H1 (cell line): ENCODE measurements around the gene AIG1.

ENCODE experiments used
- BRCA1 ChIP-seq: IDR thresholded peaks from 2 replicates; pipeline ENCODE4 v1.6.1; 2012; ENCODE audit warnings: low read depth, low read length, improper control_type of control experiment
- CEBPB ChIP-seq: IDR thresholded peaks from 2 replicates; pipeline ENCODE4 v1.6.1; 2012; ENCODE audit warnings: low read depth, low read length
- CTCF ChIP-seq, 3 experiments: IDR thresholded peaks; 1 replicate in 2 of 3; 2 replicates in 1 of 3; pipeline versions ENCODE4 v1.5.1 to v1.6.1; 2011; ENCODE audit warnings: low read length in 3 of 3, mild to moderate bottlenecking in 3 of 3, inconsistent platforms in 2 of 3, low read depth in 1 of 3, moderate library complexity in 1 of 3; ENCODE audit not compliant: insufficient read depth in 1 of 3; ENCODE audit errors: control extremely low read depth in 1 of 3
- EP300 ChIP-seq, 2 experiments: IDR thresholded peaks; 1 replicate in 1 of 2; 2 replicates in 1 of 2; pipeline ENCODE4 v1.6.1; 2011 to 2012; ENCODE audit warnings: low read depth in 2 of 2, low read length in 2 of 2, mild to moderate bottlenecking in 2 of 2, borderline replicate concordance in 1 of 2, inconsistent platforms in 1 of 2, moderate library complexity in 1 of 2
- JUN ChIP-seq: IDR thresholded peaks from 2 replicates; pipeline ENCODE4 v1.6.1; 2011; ENCODE audit warnings: low read depth, mild to moderate bottlenecking, improper control_type of control experiment, low read length
- MAFK ChIP-seq: IDR thresholded peaks from 2 replicates; pipeline ENCODE4 v1.6.1; 2012; ENCODE audit warnings: low read depth, mild to moderate bottlenecking, improper control_type of control experiment, low read length
- POLR2A ChIP-seq, 2 experiments: IDR thresholded peaks; 1 replicate in 1 of 2; 2 replicates in 1 of 2; pipeline ENCODE4 v1.6.1; 2011; ENCODE audit warnings: low read depth in 2 of 2, low read length in 2 of 2, mild to moderate bottlenecking in 2 of 2; ENCODE audit errors: control extremely low read depth in 1 of 2
- SAP30 ChIP-seq: fragments of 300-600 bp; sonication (generic); IDR thresholded peaks from 2 replicates; pipeline ENCODE4 v1.7.1; 2012; ENCODE audit warnings: low read length, moderate library complexity, mild to moderate bottlenecking, inconsistent platforms; ENCODE audit not compliant: insufficient read depth, insufficient replicate concordance
- SIRT6 ChIP-seq: IDR thresholded peaks from one replicate; pipeline ENCODE4 v1.7.1; 2012; ENCODE audit warnings: low read length, inconsistent platforms
- SUZ12 ChIP-seq: fragments of 200-600 bp; sonication (generic); IDR thresholded peaks from 2 replicates; pipeline ENCODE4 v1.6.1; 2012; ENCODE audit warnings: mild to moderate bottlenecking, inconsistent platforms, low read length, moderate library complexity, mixed read lengths
- TBP ChIP-seq: IDR thresholded peaks from 2 replicates; pipeline ENCODE4 v1.6.1; 2011; ENCODE audit warnings: low read depth, low read length, improper control_type of control experiment
- TCF12 ChIP-seq: IDR thresholded peaks from 2 replicates; pipeline ENCODE4 v1.6.1; 2011; ENCODE audit warnings: low read depth, mild to moderate bottlenecking, low read length
- USF2 ChIP-seq: IDR thresholded peaks from 2 replicates; pipeline ENCODE4 v1.6.1; 2011; ENCODE audit warnings: low read length, improper control_type of control experiment
- YY1 ChIP-seq: IDR thresholded peaks from 2 replicates; pipeline ENCODE4 v1.6.1; 2011; ENCODE audit warnings: low read depth, mild to moderate bottlenecking, low read length

GRCh38 chr6:143125864-143126573 is 65.3 kb downstream of the AIG1 start:
- TF ChIP-seq POLR2A (IDR thresholded peaks at IDR 0.05; ENCODE audit: control extremely low read depth in 1 of 2, low read depth in 2 of 2, low read length in 2 of 2) (no peak), USF2 (no peak), CTCF (IDR thresholded peaks at IDR 0.05; ENCODE audit: control extremely low read depth in 1 of 3, insufficient read depth in 1 of 3, low read depth in 1 of 3, low read length in 3 of 3) (no peak), CEBPB (no peak), BRCA1 (no peak), TBP (no peak), SIRT6 (no peak), JUN (no peak), TCF12 (no peak), MAFK (no peak), SUZ12 (no peak), YY1 (no peak), SAP30 (no peak), EP300 (IDR thresholded peaks at IDR 0.05; ENCODE audit: borderline replicate concordance in 1 of 2, low read depth in 2 of 2, low read length in 2 of 2) (no peak)
